22Rv1 (cell line): ENCODE results near the gene PRXL2A.
"Not testable (repeated sequence)": the region's sequence is repeated elsewhere in the genome, so short reads cannot be mapped to it uniquely, and the experiment has no call there.

Experiments used
- H3K27ac ChIP-seq: fragments of 450-650 bp; 2 replicates; pipeline ENCODE4 v1.5.1; 2017
- ZFX ChIP-seq: fragments of 450-650 bp; IDR thresholded peaks from 2 replicates; pipeline ENCODE4 v1.6.1; 2017; ENCODE audit warnings: antibody characterized with exemption, borderline replicate concordance
- TF ChIP-seq, protein P1 (sequence below): fragments of 450-650 bp; IDR thresholded peaks from 2 replicates; pipeline ENCODE4 v1.5.1; 2017; ENCODE audit warnings: mild to moderate bottlenecking

Gene PRXL2A

DNA sequence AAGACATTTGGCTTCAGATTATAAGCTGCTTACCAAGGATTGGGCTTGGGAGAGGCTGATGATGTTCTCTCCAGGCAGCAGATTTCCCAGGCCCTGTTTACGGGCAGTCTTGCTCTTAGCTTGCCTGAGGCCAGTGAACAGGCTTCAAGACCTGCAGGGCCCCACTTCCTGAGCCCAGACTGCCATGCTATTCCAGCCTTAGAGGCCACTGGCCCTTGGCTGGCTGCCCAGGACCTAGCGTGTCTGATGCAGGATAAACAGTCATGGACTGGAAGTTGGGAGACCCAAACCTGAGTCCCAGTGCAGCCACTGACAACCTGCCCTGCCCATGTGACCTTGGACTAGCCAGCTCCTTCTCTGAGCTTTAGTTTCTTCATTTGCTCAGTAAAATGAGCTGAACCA, 2.9 kb downstream of the PRXL2A start:
- no peak for TF ChIP-seq ZFX
- TF ChIP-seq, protein P1, sequence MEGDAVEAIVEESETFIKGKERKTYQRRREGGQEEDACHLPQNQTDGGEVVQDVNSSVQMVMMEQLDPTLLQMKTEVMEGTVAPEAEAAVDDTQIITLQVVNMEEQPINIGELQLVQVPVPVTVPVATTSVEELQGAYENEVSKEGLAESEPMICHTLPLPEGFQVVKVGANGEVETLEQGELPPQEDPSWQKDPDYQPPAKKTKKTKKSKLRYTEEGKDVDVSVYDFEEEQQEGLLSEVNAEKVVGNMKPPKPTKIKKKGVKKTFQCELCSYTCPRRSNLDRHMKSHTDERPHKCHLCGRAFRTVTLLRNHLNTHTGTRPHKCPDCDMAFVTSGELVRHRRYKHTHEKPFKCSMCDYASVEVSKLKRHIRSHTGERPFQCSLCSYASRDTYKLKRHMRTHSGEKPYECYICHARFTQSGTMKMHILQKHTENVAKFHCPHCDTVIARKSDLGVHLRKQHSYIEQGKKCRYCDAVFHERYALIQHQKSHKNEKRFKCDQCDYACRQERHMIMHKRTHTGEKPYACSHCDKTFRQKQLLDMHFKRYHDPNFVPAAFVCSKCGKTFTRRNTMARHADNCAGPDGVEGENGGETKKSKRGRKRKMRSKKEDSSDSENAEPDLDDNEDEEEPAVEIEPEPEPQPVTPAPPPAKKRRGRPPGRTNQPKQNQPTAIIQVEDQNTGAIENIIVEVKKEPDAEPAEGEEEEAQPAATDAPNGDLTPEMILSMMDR: no peak
- no peak overlapping the region for H3K27ac ChIP-seq

DNA sequence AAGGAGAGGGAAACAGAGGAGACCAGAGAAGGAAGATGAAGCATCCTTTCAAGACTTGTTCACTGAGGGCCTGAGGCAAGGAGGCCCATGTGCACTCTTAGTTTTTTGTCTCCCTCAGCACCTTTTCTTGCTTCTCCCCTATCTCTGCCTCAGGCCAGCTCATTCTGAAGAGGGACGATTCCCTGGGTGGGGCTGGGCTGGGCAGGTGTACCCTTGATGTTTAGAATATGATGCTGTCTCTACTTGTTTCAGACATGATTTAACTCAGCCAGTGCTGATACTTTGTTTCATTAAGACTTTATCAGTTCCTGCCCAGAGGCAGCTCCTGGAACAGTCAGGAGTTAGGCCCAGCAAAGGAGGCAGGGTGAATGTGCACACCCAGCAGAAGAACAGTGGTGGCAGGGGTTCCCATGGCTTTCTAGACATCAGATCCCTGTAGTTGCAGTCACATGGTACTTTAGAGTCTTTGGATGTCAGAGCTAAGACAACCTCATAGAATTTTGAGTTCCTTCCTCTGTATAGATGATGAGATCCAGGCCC, 3.4 kb downstream of the PRXL2A start:
- TF ChIP-seq ZFX: no peak
- TF ChIP-seq, protein P1: no peak
- H3K27ac ChIP-seq: no peak overlapping the region

DNA sequence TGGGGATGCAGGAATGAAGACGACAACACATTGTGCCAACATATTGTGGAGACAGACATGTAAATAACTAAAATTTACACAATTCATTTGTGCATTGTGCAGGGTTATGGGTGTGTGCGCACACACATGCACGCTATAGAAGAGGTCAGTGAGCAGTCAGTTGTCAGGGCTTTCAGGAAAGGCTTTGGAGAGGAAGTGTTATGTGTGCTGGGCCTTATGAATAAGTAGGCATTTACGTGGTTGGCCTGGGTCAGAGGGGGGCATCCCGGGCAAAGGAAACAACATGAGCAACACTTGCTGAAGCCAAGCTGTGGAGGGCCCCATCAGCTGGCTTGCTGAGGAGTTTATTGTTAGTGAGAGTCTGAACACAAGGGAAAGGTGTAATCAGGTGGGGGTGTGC, 4.1 kb downstream of the PRXL2A start:
- no peak overlapping the region for H3K27ac ChIP-seq
- no peak for TF ChIP-seq ZFX
- TF ChIP-seq, protein P1: no peak

DNA sequence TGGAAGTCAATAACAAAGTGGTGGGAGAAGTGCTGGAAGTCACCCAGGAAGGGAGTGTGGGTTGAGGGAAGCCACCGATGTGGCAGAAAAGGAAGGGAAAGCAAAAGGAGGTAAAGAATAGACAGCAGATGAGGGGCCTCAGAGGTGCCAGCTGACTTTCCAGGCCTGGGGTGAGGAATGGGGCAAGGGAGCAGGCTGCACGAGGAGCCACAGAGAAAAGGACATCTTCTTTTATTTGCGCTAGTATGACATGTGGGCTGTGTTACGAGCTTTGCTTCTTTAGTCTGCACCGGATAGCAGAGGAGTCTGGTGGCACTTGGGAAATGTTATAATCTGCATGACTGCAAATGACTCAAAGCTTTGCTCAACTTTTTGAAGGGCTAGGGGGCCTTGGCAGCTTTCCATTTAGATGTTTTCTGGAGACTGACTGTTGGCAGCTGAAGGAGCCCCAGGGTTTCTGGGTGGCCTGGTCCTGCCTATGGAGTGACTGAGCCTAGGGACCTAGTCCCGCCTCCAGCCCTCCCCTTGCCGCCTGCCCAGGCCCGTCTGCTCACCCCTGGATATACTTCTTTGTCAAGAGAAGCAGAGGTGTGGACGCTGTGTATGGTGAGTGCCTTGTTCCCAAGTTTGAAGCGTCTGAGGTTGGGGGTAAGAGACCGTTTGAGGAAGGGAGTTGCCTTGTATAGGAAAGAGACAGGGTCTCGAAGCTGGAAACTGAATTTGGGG, 5.1 kb downstream of the PRXL2A start:
- TF ChIP-seq, protein P1: no peak
- TF ChIP-seq ZFX: no peak
- no peak overlapping the region for H3K27ac ChIP-seq

DNA sequence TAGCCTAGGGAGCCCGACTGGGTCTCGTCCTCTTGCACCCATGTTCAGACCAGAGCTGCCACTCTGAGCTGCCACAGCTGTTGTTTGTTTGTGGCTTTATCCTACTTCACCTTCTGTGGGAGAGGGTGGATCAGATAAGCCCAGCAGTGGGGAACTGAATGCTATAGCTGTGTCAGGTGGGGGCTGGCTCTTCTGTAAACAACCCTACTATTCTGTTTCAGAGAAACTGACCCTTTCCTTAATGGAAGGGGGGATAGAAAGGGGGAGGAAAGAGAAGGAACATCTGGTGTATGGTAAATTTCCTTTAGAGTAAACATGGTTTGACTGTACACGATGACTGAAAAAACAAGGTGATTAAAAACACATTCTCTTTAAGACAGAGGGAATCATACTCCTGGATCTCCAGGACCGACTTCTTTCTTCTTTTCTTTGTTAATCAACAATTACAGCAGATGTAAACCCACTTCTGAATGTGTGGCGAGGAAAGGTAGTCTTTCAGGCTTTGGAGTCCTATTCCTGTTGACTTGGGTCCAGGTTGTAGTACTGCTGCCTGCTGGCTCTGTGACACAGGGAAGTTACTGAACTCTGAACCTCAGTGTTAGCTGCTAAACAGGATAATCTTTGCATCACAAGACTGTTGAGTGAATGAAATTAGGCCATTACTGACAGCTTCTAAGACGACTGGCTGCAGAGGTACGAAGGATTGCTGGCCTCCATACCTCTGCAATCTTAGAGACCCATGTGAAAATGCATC, 6.0 kb downstream of the PRXL2A start:
- no peak overlapping the region for H3K27ac ChIP-seq
- TF ChIP-seq ZFX: no peak

DNA sequence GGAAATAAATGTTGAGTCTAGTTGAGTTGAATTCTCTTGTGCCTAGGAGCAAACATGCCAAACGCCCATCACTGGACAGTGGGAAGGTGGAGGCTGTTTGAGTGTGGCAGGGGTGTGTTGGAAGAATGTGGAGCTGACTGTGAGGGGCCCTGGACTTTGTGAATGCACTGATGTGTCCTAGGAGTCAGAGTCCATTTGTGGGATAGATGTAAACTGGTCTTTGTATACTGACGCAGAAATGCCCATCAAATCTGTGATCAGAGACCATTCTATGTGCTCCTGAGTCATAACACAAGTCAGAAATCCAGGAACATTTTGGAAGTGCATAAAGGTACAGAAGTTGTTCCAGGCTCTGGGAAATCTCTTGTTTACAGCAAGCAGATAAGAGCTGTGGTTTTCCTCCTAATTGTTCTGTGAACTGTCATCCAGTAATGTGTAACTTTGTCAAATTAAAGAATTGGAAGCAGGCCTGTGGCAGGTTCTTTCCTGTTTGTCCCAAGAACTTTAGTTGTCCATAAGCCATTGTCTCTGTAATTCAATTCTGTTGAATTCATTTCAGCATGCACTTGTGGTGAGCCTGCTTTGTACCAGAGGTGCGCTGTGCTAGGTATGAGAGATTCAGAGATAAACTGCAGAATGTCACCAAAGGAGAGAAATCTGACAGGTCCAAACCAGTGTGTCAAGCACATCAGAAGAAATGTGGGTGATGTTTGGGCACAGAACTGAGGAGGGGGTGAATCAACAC, 7.6 kb downstream of the PRXL2A start:
- no peak overlapping the region for H3K27ac ChIP-seq
- TF ChIP-seq, protein P1: no peak
- no peak for TF ChIP-seq ZFX

DNA sequence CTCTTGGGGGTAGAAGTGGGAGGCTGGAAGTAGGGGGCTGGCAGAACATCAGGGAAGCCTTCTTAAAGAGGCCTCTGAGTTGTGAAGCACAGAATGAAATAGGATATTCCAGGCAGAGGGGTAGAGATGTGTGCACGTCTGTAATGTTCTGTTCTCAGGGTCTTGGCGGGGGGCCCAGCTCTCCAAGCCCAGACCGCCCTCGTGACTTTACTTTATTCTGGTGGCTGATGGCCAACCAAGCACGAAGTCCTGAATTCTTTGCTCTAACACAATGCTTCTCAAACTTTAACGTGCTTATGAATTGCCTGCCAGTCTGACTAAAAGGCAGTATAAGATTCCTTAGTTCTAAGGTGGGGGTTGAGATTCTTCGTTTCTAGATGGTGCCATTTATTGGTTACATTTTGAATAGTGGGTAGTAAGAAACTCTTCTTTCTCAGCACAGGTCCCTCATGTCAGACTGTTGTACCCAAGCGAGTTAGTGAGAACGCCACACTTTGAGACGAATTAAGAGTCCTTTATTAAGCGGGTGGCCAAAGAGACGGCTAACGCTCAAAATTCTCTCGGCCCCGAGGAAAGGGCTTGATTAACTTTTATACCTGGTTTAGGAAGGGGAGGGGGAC, 8.2 kb downstream of the PRXL2A start:
- TF ChIP-seq, protein P1: no peak
- TF ChIP-seq ZFX: no peak
- H3K27ac ChIP-seq: no peak overlapping the region

DNA sequence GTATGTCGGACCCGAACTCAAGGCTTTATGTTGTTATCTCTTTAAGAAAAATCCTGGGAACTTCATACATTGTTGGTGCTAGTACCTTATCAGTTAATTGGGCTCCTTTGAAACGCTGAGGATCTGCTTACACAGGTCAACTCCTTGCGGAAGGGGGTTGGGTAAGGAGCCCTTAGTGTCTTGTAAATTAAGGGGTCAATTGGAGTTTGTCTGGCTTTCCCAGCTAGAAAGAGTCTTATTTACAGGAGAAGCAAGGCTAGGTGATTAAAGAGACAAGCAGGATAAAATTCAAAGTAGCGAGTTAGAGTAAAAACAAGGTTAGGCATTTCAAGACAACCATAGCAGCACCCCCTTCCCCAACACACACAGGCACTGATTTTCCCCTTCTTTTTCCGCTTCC, 8.9 kb downstream of the PRXL2A start:
- H3K27ac ChIP-seq: not testable (repeated sequence)
